CD4-positive, alpha-beta T cell treated with Interferon gamma for 1 hour (primary cell): Measurements from ENCODE around the gene HEXIM1.

Experiments used
- DNase-seq: peaks from one replicate; pipeline ENCODE4 v3.0.0-alpha.2; 2020

HEXIM1 gene

DNA sequence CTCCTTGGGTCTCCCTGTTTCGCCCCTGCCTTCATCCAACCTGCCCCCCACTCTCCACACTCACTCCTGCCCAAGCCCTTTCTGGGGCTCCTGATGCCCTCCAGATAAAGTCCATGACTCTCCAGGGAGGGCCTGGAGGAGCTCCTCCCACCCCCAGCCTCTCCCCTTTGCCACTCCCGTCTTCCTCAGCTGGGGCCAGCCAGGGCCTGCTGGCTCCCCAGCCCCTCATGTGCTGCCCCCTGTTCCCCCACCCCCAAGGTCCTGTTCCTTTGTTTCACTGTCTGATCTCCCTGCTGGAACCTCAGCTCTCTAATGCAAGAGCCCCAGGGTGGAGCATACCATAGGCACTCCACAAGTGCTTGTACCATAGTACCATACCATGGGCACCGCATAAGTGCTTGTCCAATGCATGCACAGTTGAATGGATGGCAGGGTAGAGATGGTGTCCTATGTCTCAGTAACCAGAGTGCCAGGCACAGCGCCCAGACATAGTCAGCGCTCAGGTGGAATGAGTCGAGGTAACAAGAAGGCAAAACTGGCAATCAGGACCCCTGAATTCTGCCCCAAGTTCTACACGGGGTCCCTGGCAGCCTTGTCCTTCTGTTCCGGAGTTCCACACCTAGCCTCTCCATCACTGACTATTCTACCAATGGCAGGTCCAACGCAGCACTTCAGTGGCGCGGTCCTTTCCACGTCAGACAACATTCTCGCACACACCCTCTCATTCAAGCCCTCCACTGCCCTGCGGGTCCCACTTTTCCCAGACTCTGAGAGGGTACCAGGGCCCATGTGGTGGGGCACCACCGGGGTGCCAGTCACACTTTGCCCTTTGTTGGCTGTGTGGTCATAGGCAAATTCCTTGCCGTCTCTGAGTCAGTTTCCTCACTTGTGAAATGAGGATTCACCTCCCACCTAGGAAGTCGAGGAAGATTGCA is 17.3 kb upstream of the HEXIM1 start:
- DNase-seq: no peak

DNA sequence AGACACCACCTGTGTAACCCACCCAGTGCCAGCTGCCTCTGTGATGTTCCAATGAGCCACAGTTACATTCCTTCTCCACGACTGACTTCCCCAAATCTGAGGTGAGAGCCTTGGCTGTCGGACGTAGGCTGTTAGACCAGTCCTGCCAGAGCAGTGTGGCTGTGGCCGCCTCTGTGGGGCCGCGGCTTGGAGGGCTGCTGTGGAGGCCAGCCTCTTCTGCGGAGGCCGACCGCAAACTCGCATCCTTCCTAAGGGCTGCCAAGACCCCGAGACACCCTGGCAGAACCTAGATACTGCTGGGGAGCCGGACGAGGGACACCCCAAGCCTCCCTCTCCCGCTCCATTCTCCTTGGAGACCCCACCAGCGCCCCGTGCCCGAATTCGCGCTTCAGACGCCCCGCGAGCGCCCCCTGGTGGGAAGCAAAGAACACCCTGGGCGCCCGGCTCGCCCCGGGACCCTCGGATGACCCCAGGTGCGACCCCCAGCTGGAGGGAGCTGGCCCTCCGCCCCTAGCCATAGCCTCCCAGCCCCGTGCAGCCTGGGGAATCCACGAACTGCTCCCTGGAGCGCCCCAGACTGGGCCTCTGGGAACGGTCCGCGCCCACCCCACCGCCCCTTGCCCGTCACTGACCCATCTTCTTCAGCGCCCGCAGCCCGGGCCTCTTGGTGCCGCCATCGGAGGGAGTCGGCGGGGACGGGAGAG is 16.5 kb upstream of the HEXIM1 start:
- DNase-seq: no peak

DNA sequence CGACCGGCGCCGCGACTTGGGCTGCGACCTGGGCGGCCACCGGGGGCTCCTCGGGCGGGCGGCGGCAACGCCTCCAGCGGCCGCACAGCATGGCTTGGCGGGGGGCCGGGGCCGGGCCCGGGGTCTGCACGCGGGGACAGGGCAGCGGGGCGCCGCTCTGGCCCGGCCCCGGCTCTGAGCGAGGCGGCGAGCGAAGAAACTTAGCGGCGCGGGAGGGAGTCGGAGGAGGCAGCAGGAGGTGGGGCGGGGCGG is 16.0 kb upstream of the HEXIM1 start, which contains the start of gene PLCD3:
Gene PLCD3, minus strand, starts transcription at position 196 of the 252 bp plus-strand sequence. Its CDS starts 105 bp downstream, at position 91.
- DNase-seq: no peak

DNA sequence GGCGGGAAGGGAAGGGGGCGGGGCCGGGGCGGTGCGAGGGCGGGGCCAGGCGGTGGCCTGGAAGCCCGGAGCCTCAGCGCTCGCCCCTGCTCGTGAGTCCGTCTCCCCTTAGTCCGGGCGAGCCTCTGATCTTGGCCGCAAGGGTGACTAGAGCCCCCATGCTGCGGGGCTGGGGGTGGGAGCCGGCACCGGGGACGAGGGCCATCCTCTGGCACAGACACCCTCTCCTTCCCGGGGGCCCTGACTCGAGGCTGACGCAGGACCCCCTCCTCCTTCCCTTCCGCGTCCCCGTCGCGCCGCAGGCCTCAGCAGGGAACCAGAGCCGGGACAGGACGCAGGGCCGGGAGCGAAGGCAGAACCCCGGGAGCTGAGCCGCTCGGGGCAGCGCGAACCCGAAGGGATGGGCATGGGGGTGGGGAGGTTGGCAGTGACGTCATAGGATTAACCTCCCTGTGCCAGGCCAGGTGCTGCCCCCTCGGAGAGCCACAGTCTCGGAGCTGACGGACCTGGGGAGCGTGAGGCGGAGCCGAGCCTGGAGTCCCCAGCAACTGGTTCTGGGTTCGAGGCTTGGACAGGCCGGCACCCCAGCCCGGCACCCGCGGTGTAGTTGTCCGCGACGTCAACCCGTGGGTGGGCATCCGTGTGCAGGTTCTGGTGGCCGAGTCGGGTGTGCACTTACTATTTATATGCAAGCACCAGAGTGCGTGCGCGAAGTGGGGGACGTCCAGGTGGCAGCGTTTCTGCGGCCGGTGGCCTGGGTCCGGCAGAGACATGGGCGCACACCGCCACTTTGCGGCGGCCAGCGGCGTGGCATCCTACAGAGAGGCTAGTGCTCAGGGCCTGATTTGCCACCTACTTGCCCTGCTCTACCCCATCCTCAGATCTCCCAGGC is 15.5 kb upstream of the HEXIM1 start:
- peak; percentile 71 for DNase-seq

DNA sequence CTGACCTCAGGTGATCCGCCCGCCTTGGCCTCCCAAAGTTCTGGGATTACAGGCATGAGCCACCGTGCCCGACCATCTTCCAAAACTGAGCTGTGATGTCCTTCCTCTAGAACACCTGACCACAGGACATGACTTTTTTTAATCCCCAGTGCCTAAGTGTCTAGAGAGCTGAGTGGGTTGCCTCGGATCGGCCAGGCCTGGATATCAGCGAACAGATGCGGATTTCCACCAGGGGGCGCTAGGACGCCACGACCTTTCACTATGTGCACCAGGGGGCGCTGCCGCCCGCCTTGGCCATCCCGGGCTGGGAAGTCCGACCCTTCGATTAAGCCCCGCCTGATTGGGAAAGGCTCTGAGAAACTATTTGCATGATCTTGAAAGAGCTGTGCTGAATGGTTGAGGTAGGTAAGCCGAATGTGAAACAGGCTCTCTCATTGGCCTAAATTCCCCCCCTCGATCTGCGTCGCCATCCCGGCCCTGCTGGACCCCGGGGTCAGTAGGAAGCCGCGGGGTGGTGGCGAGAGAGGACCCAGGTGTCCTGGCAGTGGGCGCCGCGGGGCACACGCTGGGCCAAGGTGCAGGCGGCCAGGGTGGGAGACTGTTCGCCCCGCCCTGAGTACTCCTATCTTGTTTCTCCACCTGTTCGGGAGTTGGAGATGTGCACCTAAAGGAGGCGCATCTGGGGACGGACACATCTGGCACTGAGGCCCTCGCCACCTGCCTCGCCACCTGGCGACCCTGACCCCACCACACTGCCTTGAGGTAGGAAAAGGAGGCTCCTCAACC is 12.9 kb upstream of the HEXIM1 start, which contains the start of gene ACBD4:
Gene ACBD4, plus strand, starts transcription at position 496 of the 786 bp plus-strand sequence. CDS start 458 bp downstream, outside the sequence.
- peak; percentile 94 for DNase-seq

DNA sequence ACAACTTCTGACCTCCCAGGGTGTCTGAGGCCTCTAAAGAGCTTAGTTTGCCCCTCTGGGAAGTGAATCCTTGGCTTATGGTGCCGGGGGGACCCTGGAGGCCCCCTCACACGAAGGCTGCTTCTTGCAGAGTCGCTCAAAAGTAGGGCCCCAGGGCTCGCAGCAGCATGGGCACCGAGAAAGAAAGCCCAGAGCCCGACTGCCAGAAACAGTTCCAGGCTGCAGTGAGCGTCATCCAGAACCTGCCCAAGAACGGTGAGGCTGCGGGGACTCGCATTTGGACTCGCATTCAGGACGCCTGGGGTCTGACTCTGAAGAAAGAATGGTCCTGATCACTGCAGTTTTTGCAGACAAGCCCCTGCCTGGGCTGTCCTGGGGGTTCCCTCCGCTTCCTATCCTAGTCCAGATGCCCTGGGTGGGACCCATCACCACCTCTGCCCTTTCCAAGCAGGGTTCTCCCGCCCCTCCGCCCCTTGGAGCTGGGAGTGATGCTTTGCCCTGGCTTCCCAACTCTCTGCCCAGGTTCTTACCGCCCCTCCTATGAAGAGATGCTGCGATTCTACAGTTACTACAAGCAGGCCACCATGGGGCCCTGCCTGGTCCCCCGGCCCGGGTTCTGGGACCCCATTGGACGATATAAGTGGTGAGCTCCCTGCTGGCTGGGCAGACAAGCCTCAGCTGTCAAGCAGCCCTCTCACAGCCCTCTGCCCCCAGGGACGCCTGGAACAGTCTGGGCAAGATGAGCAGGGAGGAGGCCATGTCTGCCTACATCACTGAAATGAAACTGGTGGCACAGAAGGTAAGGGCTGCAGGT is 12.1 kb upstream of the HEXIM1 start:
- DNase-seq: no peak

DNA sequence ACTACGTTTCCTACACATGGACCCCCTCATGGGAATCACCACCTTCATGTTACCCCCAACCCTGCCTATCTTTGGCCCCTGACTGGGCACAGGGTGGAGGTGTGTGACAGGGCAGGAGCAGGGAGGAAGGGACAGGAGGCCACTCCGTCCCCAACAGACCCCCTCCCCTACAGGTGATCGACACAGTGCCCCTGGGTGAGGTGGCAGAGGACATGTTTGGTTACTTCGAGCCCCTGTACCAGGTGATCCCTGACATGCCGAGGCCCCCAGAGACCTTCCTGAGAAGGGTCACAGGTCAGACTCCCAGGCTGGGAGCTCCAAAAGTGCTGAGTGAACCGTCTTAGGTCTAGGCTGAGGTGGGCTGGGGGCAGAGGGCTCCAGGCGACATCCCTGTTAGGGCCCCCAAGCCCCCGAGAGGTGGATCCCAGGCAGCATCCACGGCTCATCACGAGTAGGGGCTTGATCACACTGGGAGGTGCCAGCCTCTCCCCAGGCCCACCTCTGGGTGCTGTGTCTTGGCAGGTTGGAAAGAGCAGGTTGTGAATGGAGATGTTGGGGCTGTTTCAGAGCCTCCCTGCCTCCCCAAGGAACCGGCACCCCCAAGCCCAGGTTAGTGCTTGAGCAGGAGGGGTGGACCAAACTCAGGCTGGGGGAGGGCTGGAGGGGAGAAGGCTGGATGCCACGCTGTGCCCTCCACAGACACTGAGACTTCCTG is 11.3 kb upstream of the HEXIM1 start:
- no peak for DNase-seq

DNA sequence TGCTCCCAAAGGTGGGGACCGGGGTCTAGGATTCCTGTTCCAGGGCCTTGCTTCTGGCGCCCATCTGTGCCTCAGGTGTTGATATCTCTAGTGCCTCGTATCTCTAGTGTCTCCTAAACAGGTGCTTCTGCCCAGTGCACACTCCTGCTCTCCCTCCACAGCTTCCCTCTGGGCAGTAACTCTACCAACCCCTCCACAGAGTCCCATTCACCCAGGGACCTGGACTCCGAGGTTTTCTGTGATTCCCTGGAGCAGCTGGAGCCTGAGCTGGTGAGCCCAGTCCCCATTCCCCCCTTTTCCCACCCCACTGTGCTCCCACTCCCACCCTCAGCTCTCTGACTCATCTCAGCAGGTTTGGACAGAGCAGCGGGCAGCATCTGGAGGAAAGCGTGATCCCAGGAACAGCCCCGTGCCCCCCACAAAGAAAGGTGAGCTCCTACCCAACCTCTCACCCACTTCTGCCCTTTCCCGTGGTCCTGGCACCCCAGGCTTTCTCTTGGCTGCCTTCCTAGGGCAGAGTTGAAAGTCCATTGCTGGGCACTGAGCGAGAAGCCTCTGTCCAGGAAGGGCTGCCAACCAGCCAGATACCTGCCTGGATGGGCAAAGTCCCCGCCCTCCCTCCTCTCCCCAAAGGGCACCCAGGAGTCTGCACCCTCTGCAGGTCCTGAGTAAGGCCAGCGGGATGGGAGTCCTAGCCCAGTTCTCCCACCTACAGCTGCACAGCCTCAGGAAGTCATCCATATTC is 10.5 kb upstream of the HEXIM1 start:
- DNase-seq: no peak

DNA sequence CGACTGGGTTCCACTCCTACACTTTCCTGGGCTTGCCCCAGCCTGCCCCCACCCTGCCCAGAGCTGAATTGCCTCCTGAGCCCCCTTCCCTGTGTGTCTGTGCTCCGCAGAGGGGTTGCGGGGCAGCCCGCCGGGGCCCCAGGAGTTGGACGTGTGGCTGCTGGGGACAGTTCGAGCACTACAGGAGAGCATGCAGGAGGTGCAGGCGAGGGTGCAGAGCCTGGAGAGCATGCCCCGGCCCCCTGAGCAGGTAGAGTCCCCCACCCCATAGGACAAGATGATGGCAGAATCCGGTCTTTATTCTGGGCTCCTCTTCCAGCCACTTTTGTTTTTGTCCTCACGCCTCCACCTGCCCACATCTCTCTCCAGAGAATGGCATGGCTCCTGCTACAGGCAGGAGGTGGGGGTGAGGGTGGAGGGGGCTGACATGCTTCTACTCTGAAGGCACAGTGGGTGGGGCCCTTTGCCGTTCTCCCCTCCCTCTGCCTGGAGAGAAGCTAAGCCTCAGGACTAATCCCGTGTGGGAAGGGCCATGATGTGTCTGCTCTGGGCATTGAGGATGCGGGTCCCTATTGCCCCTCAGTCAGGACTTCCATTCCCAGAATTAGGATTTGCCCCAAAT is 9.3 kb upstream of the HEXIM1 start:
- no peak for DNase-seq

DNA sequence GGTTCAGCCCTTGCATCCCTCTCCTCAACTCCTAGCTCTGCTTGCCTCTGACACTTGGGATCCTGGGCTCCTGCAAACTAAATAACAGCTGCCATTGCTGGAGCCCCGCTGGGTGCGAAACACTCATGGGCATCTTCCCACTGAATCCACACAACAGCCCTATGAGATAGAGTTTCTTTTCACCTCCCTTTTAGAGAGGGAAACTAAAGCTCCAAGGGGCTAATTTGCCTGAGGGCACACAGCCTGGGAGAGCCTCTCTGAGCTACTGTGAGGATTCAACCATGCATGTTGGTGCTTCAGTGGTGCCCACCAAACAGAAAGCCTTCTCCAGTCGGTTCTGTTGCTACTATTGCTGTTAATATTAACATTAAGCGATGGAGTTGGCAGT is 8.7 kb upstream of the HEXIM1 start:
- DNase-seq: no peak

DNA sequence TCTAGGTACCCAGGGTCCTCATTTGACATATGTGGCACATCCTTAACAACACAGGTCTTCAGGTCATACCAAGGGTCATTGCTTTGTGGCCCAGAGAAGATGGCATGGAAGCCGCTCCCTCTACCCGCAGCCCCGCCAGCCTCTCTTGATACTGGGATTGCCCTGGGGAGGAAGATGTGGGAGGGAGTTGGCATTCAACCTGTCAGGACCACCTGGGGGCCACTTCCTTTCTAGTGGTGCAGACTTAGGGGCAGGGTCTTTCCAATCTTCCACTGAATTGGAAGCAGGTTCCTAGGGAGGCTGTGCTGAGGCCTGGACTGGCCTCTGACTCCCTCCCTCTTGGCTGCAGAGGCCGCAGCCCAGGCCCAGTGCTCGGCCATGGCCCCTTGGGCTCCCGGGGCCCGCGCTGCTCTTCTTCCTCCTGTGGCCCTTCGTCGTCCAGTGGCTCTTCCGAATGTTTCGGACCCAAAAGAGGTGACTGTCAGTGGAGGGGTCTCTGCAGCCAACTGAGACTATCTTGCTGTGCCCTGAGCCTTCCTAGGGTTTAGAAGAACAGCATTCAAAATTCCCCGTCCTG is 5.1 kb upstream of the HEXIM1 start:
- no peak for DNase-seq

DNA sequence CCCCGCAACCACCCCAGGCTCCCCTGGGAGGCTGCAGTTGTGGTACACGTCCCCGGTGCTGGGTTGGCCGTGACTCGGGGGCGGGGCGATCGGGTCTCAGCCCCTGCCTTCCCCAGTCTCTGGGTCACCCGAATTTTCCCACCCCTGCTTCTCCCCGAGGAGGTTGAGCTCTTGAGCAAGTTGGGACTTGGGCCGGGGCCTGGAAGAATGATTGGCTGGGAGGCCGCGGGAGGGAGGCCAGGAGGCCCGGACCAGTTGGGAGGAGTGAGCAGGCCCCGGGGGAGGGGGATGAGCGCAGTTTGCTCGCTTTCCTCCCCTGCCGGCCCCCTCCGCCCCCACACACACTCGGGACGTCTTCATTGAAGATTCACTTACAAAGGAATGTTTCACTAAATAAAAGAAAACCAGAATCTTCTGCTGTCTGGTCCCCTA is 4.5 kb upstream of the HEXIM1 start:
- peak; percentile 52 for DNase-seq

DNA sequence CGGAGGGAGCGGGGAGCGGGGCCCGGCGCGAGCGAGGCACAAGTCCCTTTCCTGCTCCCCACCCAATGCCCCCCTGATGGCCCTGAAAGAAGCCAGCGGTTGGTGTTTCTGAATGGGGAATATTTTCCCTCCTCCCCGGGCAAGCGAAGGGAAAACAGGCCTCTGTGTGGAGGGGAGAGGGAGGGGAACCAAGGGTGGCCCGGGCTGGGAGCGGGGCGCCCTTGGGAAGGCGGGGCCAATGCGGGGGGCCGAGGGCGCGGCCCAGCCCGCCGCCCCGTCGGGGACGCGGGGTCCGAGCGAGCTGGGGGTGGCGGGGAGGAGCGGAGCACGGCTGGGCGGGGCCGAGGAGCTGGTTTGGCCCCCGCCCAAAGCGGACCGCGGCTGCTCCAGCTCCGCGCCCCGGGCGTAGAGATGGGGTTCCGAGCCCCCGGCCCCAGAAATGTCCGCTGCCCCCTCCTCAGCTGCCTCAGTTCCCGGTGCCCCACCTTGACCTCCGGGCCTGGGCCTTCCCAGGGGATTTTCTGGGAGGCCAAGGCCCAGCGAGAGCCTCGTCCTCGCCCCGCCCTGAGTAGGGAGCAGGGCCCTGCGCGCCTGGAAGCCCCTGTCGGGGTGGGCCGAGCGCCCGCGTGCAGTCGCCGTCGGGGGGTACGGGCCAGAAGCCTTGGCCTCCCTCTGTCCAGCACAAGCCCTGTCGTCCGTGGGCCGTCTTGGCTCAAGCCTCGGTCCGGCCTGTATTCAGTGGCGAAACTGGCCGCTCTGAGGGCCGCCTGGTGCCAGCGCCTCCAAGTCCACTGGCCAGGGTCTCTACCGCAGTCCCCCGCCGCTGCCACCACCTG is 3.9 kb upstream of the HEXIM1 start:
- DNase-seq: no peak

DNA sequence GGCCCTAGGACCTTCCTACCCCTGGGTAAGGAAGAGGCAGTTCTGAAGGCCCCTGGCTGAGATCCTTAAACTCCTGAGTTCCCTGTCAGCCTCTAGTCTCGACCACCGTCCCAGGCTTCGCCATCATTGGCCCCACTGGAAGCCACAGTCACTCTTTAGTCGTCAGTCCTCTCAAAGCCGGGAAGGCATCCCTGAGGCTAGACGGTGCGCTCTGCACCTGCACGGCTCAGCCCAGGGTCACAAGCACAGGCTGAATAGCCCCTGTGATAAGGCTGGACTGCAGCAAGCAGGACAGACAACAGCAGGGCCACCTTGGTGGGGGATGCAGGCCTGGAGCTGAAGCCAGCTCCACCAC is 3.3 kb upstream of the HEXIM1 start:
- DNase-seq: no peak

DNA sequence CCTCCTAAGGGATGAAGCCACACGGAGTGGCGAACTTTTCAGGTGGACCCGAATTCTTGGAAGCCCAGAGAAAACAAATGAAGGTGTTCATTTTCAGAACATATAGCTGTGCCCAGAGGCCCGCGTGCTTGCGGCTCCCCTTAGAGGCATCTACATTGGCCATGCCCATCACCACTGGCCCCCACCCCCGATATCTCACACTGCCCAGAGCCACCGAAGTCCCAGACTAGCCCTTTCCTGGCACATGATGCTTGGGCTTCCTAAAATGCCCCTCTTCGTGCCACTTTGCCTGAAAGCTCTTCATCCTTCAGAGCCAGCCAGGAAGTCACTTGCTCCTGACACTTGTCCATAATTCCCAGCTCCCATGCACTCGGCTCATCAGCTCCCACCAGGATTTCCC is 2.1 kb upstream of the HEXIM1 start:
- DNase-seq: no peak

DNA sequence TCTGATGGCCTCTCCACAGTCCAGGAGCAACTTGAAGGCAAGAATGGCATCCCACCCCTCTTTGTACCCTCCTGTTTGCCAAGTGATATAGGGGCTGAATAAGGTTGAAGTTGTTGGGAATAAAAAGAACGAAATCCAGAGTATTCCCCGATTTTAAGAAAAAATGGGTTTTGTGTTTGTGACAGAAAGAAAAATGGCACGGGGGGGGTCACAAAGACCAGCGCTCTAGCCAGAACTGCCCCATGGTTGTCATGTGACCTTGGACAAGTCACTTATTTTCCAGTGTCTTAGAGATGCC is 1.7 kb upstream of the HEXIM1 start:
- no peak for DNase-seq

DNA sequence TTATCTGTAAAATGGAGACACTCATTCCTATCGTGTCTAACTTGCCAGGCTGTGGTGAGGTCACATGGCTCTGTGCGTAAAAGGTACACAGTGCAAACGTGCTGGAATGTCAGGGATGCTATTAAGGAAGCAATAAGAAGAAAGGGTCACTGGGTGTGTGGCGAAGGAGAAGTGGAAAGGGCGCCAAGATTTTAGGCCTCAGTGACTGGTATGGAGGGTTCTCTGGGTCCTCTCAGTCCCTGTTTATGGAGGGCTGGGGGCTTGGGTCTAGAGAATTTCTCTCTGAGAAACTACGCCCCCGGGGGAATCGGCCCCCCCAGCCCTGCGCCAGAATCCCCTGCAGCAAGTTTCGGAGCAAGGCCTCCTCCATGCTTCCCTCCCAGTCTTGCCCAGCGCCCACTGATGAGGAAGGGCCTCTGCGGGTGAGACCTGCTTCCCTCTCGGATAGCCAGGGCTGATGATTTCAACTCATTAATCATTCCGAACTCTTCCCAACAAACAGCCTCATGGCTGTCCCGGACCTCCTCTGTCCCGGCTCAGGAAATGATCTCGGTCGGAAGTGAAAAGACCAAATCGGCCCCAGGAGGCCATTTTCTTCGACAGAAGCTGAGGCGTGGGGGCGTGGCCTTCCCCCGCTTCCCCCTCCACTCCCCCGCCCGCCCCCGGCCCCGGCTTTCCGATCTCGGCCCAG is 1.2 kb upstream of the HEXIM1 start:
- no peak for DNase-seq
